GM23338 (cell line): ENCODE results near the gene VGLL4. TPM values are rescaled to one million over a fixed set of nuclear protein-coding genes. Genes with fewer than 3 reads are reported as not detected.

Experiments used
- ATAC-seq: fragments of 200-7000 bp; cut with Tn5 transposase; 3 replicates; pipeline ENCODE4 v1.9.1; 2020
- DNase-seq: peaks from one replicate; pipeline ENCODE4 v3.0.0-alpha.2; 2015; ENCODE audit warnings: low spot score
- H2AFZ ChIP-seq: fragments of 200-600 bp; sonication (generic); 2 replicates; pipeline ENCODE4 v1.8.0; 2016; ENCODE audit warnings: antibody characterized with exemption, mild to moderate bottlenecking, moderate library complexity
- H3F3A ChIP-seq: fragments of 200-600 bp; sonication (generic); replicated peaks from 2 replicates; pipeline ENCODE4 v1.8.0; 2017; ENCODE audit warnings: antibody characterized with exemption, mixed run types, low read depth
- H3K27ac ChIP-seq: fragments of 200-600 bp; sonication (generic); 2 replicates; pipeline ENCODE4 v1.6.1; 2016; ENCODE audit warnings: low read depth
- H3K27me3 ChIP-seq: fragments of 200-600 bp; sonication (generic); 2 replicates; pipeline ENCODE4 v1.8.0; 2016; ENCODE audit warnings: mild to moderate bottlenecking, mixed run types, moderate library complexity; ENCODE audit not compliant: insufficient read depth
- H3K36me3 ChIP-seq: fragments of 200-600 bp; sonication (generic); 2 replicates; pipeline ENCODE4 v1.8.0; 2016; ENCODE audit warnings: mild to moderate bottlenecking; ENCODE audit not compliant: insufficient read depth
- H3K4me1 ChIP-seq: fragments of 200-600 bp; sonication (generic); 2 replicates; pipeline ENCODE4 v1.8.0; 2016; ENCODE audit warnings: mild to moderate bottlenecking, moderate library complexity; ENCODE audit not compliant: insufficient read depth
- H3K4me2 ChIP-seq: fragments of 200-600 bp; sonication (generic); 2 replicates; pipeline ENCODE4 v1.7.1; 2017; ENCODE audit warnings: mixed run types
- H3K4me3 ChIP-seq: fragments of 200-600 bp; sonication (generic); 2 replicates; pipeline ENCODE4 v1.6.1; 2016; ENCODE audit warnings: mixed run types
- H3K79me2 ChIP-seq: fragments of 200-600 bp; sonication (generic); replicated peaks from 2 replicates; pipeline ENCODE4 v1.8.0; 2017; ENCODE audit warnings: mild to moderate bottlenecking; ENCODE audit not compliant: insufficient read depth
- H3K9me2 ChIP-seq: fragments of 200-600 bp; sonication (generic); 2 replicates; pipeline ENCODE4 v1.8.0; 2017; ENCODE audit not compliant: insufficient read depth
- H4K20me1 ChIP-seq: fragments of 200-600 bp; sonication (generic); replicated peaks from 2 replicates; pipeline ENCODE4 v1.8.0; 2017; ENCODE audit warnings: mild to moderate bottlenecking; ENCODE audit not compliant: insufficient read depth
- H3K27ac Mint-ChIP-seq: 2 replicates; pipeline ENCODE4 v1.8.0; 2020; ENCODE audit warnings: inconsistent platforms, mild to moderate bottlenecking, moderate library complexity, mixed read lengths
- H3K27me3 Mint-ChIP-seq: 3 replicates; pipeline ENCODE4 v1.8.0; 2022; ENCODE audit warnings: low read depth, mild to moderate bottlenecking, moderate library complexity, mixed read lengths, inconsistent platforms; ENCODE audit not compliant: insufficient read depth, poor library complexity
- H3K36me3 Mint-ChIP-seq: 3 replicates; pipeline ENCODE4 v1.8.0; 2021; ENCODE audit warnings: low read depth, mild to moderate bottlenecking, inconsistent platforms, moderate library complexity, mixed read lengths
- H3K4me1 Mint-ChIP-seq: 3 replicates; pipeline ENCODE4 v1.8.0; 2020; ENCODE audit warnings: mild to moderate bottlenecking, inconsistent platforms, mixed read lengths
- H3K4me3 Mint-ChIP-seq: 3 replicates; pipeline ENCODE4 v1.8.0; 2021; ENCODE audit warnings: moderate library complexity, mild to moderate bottlenecking, inconsistent platforms, mixed read lengths
- H3K9me3 Mint-ChIP-seq: 3 replicates; pipeline ENCODE4 v1.8.0; 2020; ENCODE audit warnings: moderate library complexity, mild to moderate bottlenecking, inconsistent platforms, mixed read lengths
- EZH2phosphoT487 ChIP-seq: fragments of 200-600 bp; sonication (generic); IDR thresholded peaks from one replicate; pipeline ENCODE4 v1.8.1; 2018; ENCODE audit warnings: antibody characterized with exemption; ENCODE audit not compliant: unreplicated experiment
- ZNF331 ChIP-seq: fragments of 250-450 bp; sonication (Bioruptor Pico); IDR thresholded peaks from 2 replicates; pipeline ENCODE4 v1.5.0; 2020; ENCODE audit warnings: low read depth, mild to moderate bottlenecking, moderate library complexity
- polyA plus RNA-seq: library from polyadenylated mRNA; unstranded; fragments of >200 nt; fragmentation: Nextera tagmentation; extraction: Ambion mirVana; gene quantifications from 2 replicates; pipeline ENCODE4 v1.2.1, GENCODE V29; 2016
- total RNA-seq: library from RNA; depleted of rRNA; stranded (reverse); fragments of >200 nt; shearing (Covaris generic); gene quantifications from 2 replicates; pipeline ENCODE4 v1.2.3, GENCODE V29; 2014
- TF ChIP-seq, protein P1 (sequence below): fragments of 250-450 bp; sonication (Bioruptor Pico); IDR thresholded peaks from 2 replicates; pipeline ENCODE4 v1.5.0; 2020; ENCODE audit warnings: mild to moderate bottlenecking, moderate library complexity
- TF ChIP-seq, protein P2 (sequence below): IDR thresholded peaks from 2 replicates; pipeline ENCODE4 v1.6.1; 2016; ENCODE audit warnings: antibody characterized with exemption

Gene VGLL4
- total and polyA plus RNA-seq, 2 experiments from 2014 or later = 20.8 to 45.9 TPM

DNA sequence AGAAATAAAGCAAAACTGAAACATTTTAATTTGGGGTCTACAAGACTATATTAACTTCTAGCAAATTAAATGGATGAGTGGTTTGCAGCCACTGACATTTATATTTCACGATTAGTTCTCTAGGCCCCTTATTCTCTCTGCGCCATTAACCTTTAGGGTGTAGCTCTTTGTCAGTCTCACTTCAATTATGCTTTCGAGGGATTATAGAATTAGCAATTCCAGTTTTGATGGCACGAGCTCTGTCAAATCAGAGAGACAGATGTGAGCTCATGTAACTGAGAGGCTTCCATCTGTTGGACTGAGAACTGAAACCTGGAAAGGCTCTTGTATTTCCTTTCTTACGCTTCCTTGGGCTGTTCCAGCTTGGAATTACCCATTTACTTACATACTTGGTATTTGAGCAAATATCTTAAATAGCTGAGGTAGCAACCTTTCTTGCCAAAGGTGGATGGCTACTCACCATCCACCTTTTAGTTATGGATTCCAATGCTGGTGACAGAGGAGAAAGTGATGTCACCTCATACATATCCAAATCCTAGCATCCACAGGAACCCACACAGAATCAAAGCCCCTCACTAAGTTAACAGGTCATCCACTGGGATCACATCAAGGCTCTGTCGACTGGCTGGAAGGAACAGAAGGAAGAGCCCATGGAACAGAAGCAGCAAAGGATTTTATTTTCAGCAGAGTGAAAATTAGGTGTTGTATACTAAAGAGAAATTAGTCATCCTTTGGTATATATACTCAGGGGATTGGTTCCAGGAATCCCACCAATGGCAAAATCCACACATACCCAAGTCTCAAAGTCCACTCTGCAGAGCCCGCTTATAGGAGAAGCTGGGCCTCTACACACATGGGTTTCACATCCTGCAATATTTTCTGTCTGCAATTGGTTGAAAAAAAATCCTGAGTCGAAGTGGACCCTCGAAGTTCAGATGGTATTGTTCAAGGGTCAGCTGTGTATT lies 20.8 kb downstream of the VGLL4 start (continued):
- TF ChIP-seq, protein P1, sequence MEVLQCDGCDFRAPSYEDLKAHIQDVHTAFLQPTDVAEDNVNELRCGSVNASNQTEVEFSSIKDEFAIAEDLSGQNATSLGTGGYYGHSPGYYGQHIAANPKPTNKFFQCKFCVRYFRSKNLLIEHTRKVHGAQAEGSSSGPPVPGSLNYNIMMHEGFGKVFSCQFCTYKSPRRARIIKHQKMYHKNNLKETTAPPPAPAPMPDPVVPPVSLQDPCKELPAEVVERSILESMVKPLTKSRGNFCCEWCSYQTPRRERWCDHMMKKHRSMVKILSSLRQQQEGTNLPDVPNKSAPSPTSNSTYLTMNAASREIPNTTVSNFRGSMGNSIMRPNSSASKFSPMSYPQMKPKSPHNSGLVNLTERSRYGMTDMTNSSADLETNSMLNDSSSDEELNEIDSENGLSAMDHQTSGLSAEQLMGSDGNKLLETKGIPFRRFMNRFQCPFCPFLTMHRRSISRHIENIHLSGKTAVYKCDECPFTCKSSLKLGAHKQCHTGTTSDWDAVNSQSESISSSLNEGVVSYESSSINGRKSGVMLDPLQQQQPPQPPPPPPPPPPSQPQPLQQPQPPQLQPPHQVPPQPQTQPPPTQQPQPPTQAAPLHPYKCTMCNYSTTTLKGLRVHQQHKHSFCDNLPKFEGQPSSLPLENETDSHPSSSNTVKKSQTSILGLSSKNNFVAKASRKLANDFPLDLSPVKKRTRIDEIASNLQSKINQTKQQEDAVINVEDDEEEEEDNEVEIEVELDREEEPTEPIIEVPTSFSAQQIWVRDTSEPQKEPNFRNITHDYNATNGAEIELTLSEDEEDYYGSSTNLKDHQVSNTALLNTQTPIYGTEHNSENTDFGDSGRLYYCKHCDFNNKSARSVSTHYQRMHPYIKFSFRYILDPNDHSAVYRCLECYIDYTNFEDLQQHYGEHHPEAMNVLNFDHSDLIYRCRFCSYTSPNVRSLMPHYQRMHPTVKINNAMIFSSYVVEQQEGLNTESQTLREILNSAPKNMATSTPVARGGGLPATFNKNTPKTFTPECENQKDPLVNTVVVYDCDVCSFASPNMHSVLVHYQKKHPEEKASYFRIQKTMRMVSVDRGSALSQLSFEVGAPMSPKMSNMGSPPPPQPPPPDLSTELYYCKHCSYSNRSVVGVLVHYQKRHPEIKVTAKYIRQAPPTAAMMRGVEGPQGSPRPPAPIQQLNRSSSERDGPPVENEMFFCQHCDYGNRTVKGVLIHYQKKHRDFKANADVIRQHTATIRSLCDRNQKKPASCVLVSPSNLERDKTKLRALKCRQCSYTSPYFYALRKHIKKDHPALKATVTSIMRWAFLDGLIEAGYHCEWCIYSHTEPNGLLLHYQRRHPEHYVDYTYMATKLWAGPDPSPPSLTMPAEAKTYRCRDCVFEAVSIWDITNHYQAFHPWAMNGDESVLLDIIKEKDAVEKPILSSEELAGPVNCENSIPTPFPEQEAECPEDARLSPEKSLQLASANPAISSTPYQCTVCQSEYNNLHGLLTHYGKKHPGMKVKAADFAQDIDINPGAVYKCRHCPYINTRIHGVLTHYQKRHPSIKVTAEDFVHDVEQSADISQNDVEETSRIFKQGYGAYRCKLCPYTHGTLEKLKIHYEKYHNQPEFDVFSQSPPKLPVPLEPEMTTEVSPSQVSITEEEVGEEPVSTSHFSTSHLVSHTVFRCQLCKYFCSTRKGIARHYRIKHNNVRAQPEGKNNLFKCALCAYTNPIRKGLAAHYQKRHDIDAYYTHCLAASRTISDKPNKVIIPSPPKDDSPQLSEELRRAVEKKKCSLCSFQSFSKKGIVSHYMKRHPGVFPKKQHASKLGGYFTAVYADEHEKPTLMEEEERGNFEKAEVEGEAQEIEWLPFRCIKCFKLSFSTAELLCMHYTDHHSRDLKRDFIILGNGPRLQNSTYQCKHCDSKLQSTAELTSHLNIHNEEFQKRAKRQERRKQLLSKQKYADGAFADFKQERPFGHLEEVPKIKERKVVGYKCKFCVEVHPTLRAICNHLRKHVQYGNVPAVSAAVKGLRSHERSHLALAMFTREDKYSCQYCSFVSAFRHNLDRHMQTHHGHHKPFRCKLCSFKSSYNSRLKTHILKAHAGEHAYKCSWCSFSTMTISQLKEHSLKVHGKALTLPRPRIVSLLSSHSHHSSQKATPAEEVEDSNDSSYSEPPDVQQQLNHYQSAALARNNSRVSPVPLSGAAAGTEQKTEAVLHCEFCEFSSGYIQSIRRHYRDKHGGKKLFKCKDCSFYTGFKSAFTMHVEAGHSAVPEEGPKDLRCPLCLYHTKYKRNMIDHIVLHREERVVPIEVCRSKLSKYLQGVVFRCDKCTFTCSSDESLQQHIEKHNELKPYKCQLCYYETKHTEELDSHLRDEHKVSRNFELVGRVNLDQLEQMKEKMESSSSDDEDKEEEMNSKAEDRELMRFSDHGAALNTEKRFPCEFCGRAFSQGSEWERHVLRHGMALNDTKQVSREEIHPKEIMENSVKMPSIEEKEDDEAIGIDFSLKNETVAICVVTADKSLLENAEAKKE (CRISPR knock-in tag) = no peak

DNA sequence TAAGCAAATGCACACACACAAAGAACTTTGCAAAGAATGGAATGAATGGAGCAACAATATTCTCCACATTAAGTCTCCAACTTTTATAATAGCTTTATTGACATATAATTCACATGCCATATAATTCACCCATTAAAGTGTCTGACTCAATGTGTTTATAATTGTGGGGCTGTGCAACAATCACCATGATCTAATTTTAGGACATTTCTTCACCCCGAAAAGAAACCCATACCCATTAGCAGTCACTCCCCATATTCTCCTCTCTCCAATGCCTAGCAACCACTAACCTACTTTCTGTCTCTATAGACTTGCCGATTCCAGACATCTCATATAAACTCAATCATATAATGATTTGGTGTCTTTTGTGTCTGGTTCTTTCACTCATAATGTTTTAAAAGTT lies 22.6 kb downstream of the VGLL4 start:
- Mint-ChIP-seq H3K27ac (no peak overlapping the region), H3K4me3 (no peak overlapping the region), H3K36me3 (no peaks in the 10 kb centered on the region), H3K27me3 (no peaks in the 10 kb centered on the region), H3K9me3 (no peaks in the 10 kb centered on the region), H3K4me1 (peaks cover 70% of the 10 kb centered on the region)
- H3K27ac ChIP-seq = no peak overlapping the region
- no peak overlapping the region for H3K4me2 ChIP-seq
- H3K4me3 ChIP-seq = no peak overlapping the region
- H3K4me1 ChIP-seq = peaks cover 31% of the 10 kb centered on the region
- ATAC-seq = no peak
- no peaks in the 10 kb centered on the region for H3K36me3 ChIP-seq
- TF ChIP-seq, protein P2, sequence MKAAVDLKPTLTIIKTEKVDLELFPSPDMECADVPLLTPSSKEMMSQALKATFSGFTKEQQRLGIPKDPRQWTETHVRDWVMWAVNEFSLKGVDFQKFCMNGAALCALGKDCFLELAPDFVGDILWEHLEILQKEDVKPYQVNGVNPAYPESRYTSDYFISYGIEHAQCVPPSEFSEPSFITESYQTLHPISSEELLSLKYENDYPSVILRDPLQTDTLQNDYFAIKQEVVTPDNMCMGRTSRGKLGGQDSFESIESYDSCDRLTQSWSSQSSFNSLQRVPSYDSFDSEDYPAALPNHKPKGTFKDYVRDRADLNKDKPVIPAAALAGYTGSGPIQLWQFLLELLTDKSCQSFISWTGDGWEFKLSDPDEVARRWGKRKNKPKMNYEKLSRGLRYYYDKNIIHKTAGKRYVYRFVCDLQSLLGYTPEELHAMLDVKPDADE = no peak
- TF ChIP-seq, protein P1 (CRISPR knock-in tag) = no peak
- TF ChIP-seq EZH2phosphoT487 (no peak), ZNF331 (CRISPR knock-in tag) (no peak)
- DNase-seq = no peak
- no peaks in the 10 kb centered on the region for H3F3A ChIP-seq
- peaks cover 37% of the 10 kb centered on the region for H4K20me1 ChIP-seq
- H3K79me2 ChIP-seq = peaks cover 99% of the 10 kb centered on the region
- H3K9me2 ChIP-seq = no peaks in the 10 kb centered on the region
- no peak overlapping the region for H2AFZ ChIP-seq
- no peaks in the 10 kb centered on the region for H3K27me3 ChIP-seq
